Right atrium auricular region (tissue), 2 donors: Measurements from ENCODE around the gene ADGRG3. TPM values are rescaled to one million over a fixed set of nuclear protein-coding genes. Genes with fewer than 3 reads are reported as not detected.

ENCODE experiments used
- DNase-seq: peaks from one replicate; pipeline ENCODE4 v3.0.0-alpha.2; 2019; ENCODE audit warnings: low spot score
- H3K27ac ChIP-seq, 2 donors: fragments of 200-600 bp; sonication (generic); 1 replicate in 1 of 2; 2 replicates in 1 of 2; pipeline ENCODE4 v1.5.1; 2016 to 2019
- H3K27me3 ChIP-seq, 2 donors: fragments of 200-600 bp; sonication (generic); one replicate each; pipeline versions ENCODE4 v1.5.1 to v1.6.0; 2017 to 2019
- H3K36me3 ChIP-seq: fragments of 200-600 bp; sonication (generic); one replicate; pipeline ENCODE4 v1.5.1; 2016
- H3K4me1 ChIP-seq, 2 donors: fragments of 200-600 bp; sonication (generic); one replicate each; pipeline versions ENCODE4 v1.5.1 to v1.6.0; 2017 to 2019
- H3K4me3 ChIP-seq, 2 donors: fragments of 200-600 bp; sonication (generic); 1 replicate in 1 of 2; 2 replicates in 1 of 2; pipeline ENCODE4 v1.5.1; 2017 to 2019; ENCODE audit warnings: mild to moderate bottlenecking in 1 of 2, moderate library complexity in 1 of 2
- H3K9me3 ChIP-seq, 2 donors: fragments of 200-600 bp; sonication (generic); one replicate each; pipeline ENCODE4 v1.5.1; 2019
- CTCF ChIP-seq, 2 donors: fragments of 200-600 bp; sonication (generic); IDR thresholded peaks; one replicate each; pipeline ENCODE4 v1.5.1; 2019; ENCODE audit warnings: antibody characterized with exemption in 2 of 2
- total RNA-seq, 2 donors: library from RNA; depleted of rRNA; stranded (reverse); fragments of >200 nt; gene quantifications; one replicate each; pipeline ENCODE4 v1.1.0, GENCODE V29; 2016

ADGRG3 gene
- total RNA-seq, 2 donors from 2014 or later, result 0.75 to 1.0 TPM

- no peak overlapping the region for H3K4me3 ChIP-seq
- no peak for DNase-seq
- TF ChIP-seq CTCF (IDR thresholded peaks at IDR 0.05), result no peak
These were observed 64.6 kb downstream of the ADGRG3 start for GRCh38 chr16:57732714-57733113.

GRCh38 chr16:57734308-57734924, 66.3 kb downstream of the ADGRG3 start:
- no peak for DNase-seq
- Histone ChIP-seq H3K27ac (peak overlapping the region; percentile 85 to 88), H3K36me3 (no peaks in the 10 kb centered on the region), H3K9me3 (no peaks in the 10 kb centered on the region), H3K4me1 (peaks cover 0 to 21% of the 10 kb centered on the region in 2 donors), H3K27me3 (no peaks in the 10 kb centered on the region), H3K4me3 (peak overlapping the region; percentile 67 to 80)
- no peak for TF ChIP-seq CTCF (IDR thresholded peaks at IDR 0.05)

More at GRCh38 chr16:57732714-57733113, 64.6 kb downstream of the ADGRG3 start:
- H3K9me3 ChIP-seq, result no peaks in the 10 kb centered on the region
- H3K4me1 ChIP-seq, result peaks cover 0 to 21% of the 10 kb centered on the region in 2 donors
- H3K27me3 ChIP-seq, result no peaks in the 10 kb centered on the region
- H3K27ac ChIP-seq, result no peak overlapping the region
- H3K36me3 ChIP-seq, result no peaks in the 10 kb centered on the region

GRCh38 chr16:57734925-57735754, 67.0 kb downstream of the ADGRG3 start:
- peak; percentile 100 for DNase-seq
- Histone ChIP-seq H3K36me3 (no peaks in the 10 kb centered on the region), H3K27me3 (no peaks in the 10 kb centered on the region), H3K4me1 (peaks cover 0 to 21% of the 10 kb centered on the region in 2 donors), H3K27ac (peak overlapping the region; percentile 85 to 88), H3K4me3 (peak overlapping the region; percentile 69 to 94), H3K9me3 (no peaks in the 10 kb centered on the region)
- TF ChIP-seq CTCF (IDR thresholded peaks at IDR 0.05), result no peak

- Histone ChIP-seq H3K4me1 (peaks cover 0 to 21% of the 10 kb centered on the region in 2 donors), H3K36me3 (no peaks in the 10 kb centered on the region), H3K27ac (peak within 1 kb of the TSS; percentile 85 to 88), H3K4me3 (peak within 1 kb of the TSS; percentile 69 to 94), H3K27me3 (no peaks in the 10 kb centered on the region), H3K9me3 (no peaks in the 10 kb centered on the region)
- no peak for TF ChIP-seq CTCF (IDR thresholded peaks at IDR 0.05)
- DNase-seq, result no peak
These were observed 67.8 kb downstream of the ADGRG3 start, which contains the start of gene KATNB1 for GRCh38 chr16:57735755-57736418. Gene KATNB1 (plus strand): TSS chr16:57735770. CDS start chr16:57737244, 1,474 bp downstream.

- Histone ChIP-seq H3K9me3 (no peaks in the 10 kb centered on the region), H3K27ac (peak overlapping the region; percentile 30 to 44), H3K4me1 (peaks cover 0 to 21% of the 10 kb centered on the region in 2 donors), H3K4me3 (peak overlapping the region; percentile 69 to 94), H3K27me3 (no peaks in the 10 kb centered on the region), H3K36me3 (no peaks in the 10 kb centered on the region)
- no peak for TF ChIP-seq CTCF (IDR thresholded peaks at IDR 0.05)
- DNase-seq, result peak; percentile 73
These were observed 68.6 kb downstream of the ADGRG3 start for GRCh38 chr16:57736419-57737351.
